ENCODE results near the gene REM2.

Gene REM2

GRCh38 chr14:22885975-22886374, 3.0 kb downstream of the REM2 start:
- no peaks in the 10 kb centered on the region for H3K9me3 ChIP-seq (ENCODE audit: control insufficient read depth, low read length)
- peak overlapping the region; percentile 95 for H3K4me2 ChIP-seq (ENCODE audit: low read length)
- H2AFZ ChIP-seq: peak overlapping the region; percentile 97
- no peaks in the 10 kb centered on the region for H3K36me3 ChIP-seq (ENCODE audit: control insufficient read depth, insufficient read depth, low read length)
- peak overlapping the region; percentile 97 for H3K27ac ChIP-seq
- H3K27me3 ChIP-seq (ENCODE audit: control insufficient read depth, insufficient read depth, low read length): no peaks in the 10 kb centered on the region
- peak overlapping the region; percentile 95 for H3K4me3 ChIP-seq (ENCODE audit: low read depth, low read length)
- peaks cover 16% of the 10 kb centered on the region for H3K79me2 ChIP-seq
- peaks cover 38% of the 10 kb centered on the region for H3K4me1 ChIP-seq
- no peak for TF ChIP-seq CTCF (IDR thresholded peaks at IDR 0.05)
- H3K9ac ChIP-seq: no peak overlapping the region

GRCh38 chr14:22886500-22887259, 3.7 kb downstream of the REM2 start:
- H2AFZ ChIP-seq: peak overlapping the region; percentile 97
- no peaks in the 10 kb centered on the region for H3K27me3 ChIP-seq (ENCODE audit: control insufficient read depth, insufficient read depth, low read length)
- peak overlapping the region; percentile 97 for H3K27ac ChIP-seq
- peaks cover 15% of the 10 kb centered on the region for H3K79me2 ChIP-seq
- peak; percentile 17 for TF ChIP-seq CTCF (IDR thresholded peaks at IDR 0.05)
- peaks cover 34% of the 10 kb centered on the region for H3K4me1 ChIP-seq
- peak overlapping the region; percentile 95 for H3K4me3 ChIP-seq (ENCODE audit: low read depth, low read length)
- H3K9ac ChIP-seq: peak overlapping the region; percentile 96
- H3K4me2 ChIP-seq (ENCODE audit: low read length): peak overlapping the region; percentile 95
- no peaks in the 10 kb centered on the region for H3K9me3 ChIP-seq (ENCODE audit: control insufficient read depth, low read length)
- H3K36me3 ChIP-seq (ENCODE audit: control insufficient read depth, insufficient read depth, low read length): no peaks in the 10 kb centered on the region

GRCh38 chr14:22887260-22887989, 4.4 kb downstream of the REM2 start:
- no peaks in the 10 kb centered on the region for H3K36me3 ChIP-seq (ENCODE audit: control insufficient read depth, insufficient read depth, low read length)
- peak overlapping the region; percentile 96 for H3K9ac ChIP-seq
- no peaks in the 10 kb centered on the region for H3K9me3 ChIP-seq (ENCODE audit: control insufficient read depth, low read length)
- H3K4me1 ChIP-seq: peaks cover 27% of the 10 kb centered on the region
- H3K4me2 ChIP-seq (ENCODE audit: low read length): peak overlapping the region; percentile 95
- TF ChIP-seq CTCF (IDR thresholded peaks at IDR 0.05): no peak
- peak overlapping the region; percentile 97 for H2AFZ ChIP-seq
- H3K27me3 ChIP-seq (ENCODE audit: control insufficient read depth, insufficient read depth, low read length): no peaks in the 10 kb centered on the region
- H3K79me2 ChIP-seq: peaks cover 13% of the 10 kb centered on the region
- peak overlapping the region; percentile 95 for H3K4me3 ChIP-seq (ENCODE audit: low read depth, low read length)
- peak overlapping the region; percentile 97 for H3K27ac ChIP-seq

GRCh38 chr14:22887990-22888378, 5.0 kb downstream of the REM2 start:
- H2AFZ ChIP-seq: peak overlapping the region; percentile 74
- H3K79me2 ChIP-seq: peaks cover 13% of the 10 kb centered on the region
- no peaks in the 10 kb centered on the region for H3K27me3 ChIP-seq (ENCODE audit: control insufficient read depth, insufficient read depth, low read length)
- H3K4me3 ChIP-seq (ENCODE audit: low read depth, low read length): peak overlapping the region; percentile 95
- H3K9me3 ChIP-seq (ENCODE audit: control insufficient read depth, low read length): no peaks in the 10 kb centered on the region
- TF ChIP-seq CTCF (IDR thresholded peaks at IDR 0.05): no peak
- H3K36me3 ChIP-seq (ENCODE audit: control insufficient read depth, insufficient read depth, low read length): no peaks in the 10 kb centered on the region
- H3K4me2 ChIP-seq (ENCODE audit: low read length): peak overlapping the region; percentile 95
- H3K4me1 ChIP-seq: peaks cover 22% of the 10 kb centered on the region
- peak overlapping the region; percentile 25 for H3K9ac ChIP-seq
- H3K27ac ChIP-seq: peak overlapping the region; percentile 97
